Fibroblast of peridontal ligament (primary cell): ENCODE data around the gene HSF2.
A peak's percentile ranks its signal among the peaks of the same experiment; 100 is the strongest.

Source experiments
- DNase-seq: peaks from one replicate; pipeline ENCODE4 v3.0.0-alpha.2; 2010; ENCODE audit errors: extremely low read depth

The HSF2 gene

GRCh38 chr6:122399055-122399347 is 451 bp upstream of the HSF2 start:
- DNase-seq, result no peak

- DNase-seq, result no peak
These were observed 634 bp downstream of the HSF2 start for GRCh38 chr6:122400121-122400450.

- no peak for DNase-seq
These were observed 1.1 kb downstream of the HSF2 start for GRCh38 chr6:122400462-122401089.

- no peak for DNase-seq
These were observed 1.7 kb downstream of the HSF2 start for GRCh38 chr6:122401104-122401503.

- no peak for DNase-seq
These were observed 5.0 kb downstream of the HSF2 start for GRCh38 chr6:122404444-122404843.

- peak; percentile 26 for DNase-seq
These were observed 6.0 kb downstream of the HSF2 start for GRCh38 chr6:122405417-122405816.

- DNase-seq, result no peak
These were observed 6.7 kb downstream of the HSF2 start for GRCh38 chr6:122406187-122406586.

- DNase-seq, result no peak
These were observed 8.3 kb downstream of the HSF2 start for GRCh38 chr6:122407712-122408111.

GRCh38 chr6:122408240-122408639 is 8.8 kb downstream of the HSF2 start:
- DNase-seq, result no peak

- no peak for DNase-seq
These were observed 9.4 kb downstream of the HSF2 start for GRCh38 chr6:122408702-122409458.

GRCh38 chr6:122412001-122412400 is 12.5 kb downstream of the HSF2 start:
- DNase-seq, result no peak

- no peak for DNase-seq
These were observed 17.4 kb downstream of the HSF2 start for GRCh38 chr6:122416825-122417224.

- DNase-seq, result no peak
These were observed 22.6 kb downstream of the HSF2 start for GRCh38 chr6:122422003-122422402.

GRCh38 chr6:122422614-122423267 is 23.3 kb downstream of the HSF2 start:
- DNase-seq, result no peak

- no peak for DNase-seq
These were observed 24.3 kb downstream of the HSF2 start for GRCh38 chr6:122423734-122424133.

GRCh38 chr6:122426597-122426996 is 27.1 kb downstream of the HSF2 start:
- DNase-seq, result no peak

- peak; percentile 12 for DNase-seq
These were observed 29.3 kb downstream of the HSF2 start for GRCh38 chr6:122428781-122429180.

GRCh38 chr6:122429323-122429722 is 29.9 kb downstream of the HSF2 start:
- no peak for DNase-seq

- no peak for DNase-seq
These were observed 32.3 kb downstream of the HSF2 start for GRCh38 chr6:122431780-122432179.

- no peak for DNase-seq
These were observed 33.4 kb downstream of the HSF2 start for GRCh38 chr6:122432816-122433215.

GRCh38 chr6:122438975-122439374 is 39.5 kb downstream of the HSF2 start:
- DNase-seq, result no peak

- DNase-seq, result no peak
These were observed 45.8 kb downstream of the HSF2 start for GRCh38 chr6:122445274-122445673.

- DNase-seq, result no peak
These were observed 49.6 kb downstream of the HSF2 start for GRCh38 chr6:122449069-122449468.
